MM.1S (cell line): ENCODE data around the gene DEAF1.

Experiments used
- DNase-seq: peaks from one replicate; pipeline ENCODE4 v3.0.0-alpha.2; 2015
- H2AFZ ChIP-seq: fragments of 300-600 bp; sonication (generic); 2 replicates; pipeline ENCODE4 v1.6.0; 2016; ENCODE audit warnings: antibody characterized with exemption, low read length
- H3F3A ChIP-seq: fragments of 300-600 bp; sonication (generic); 2 replicates; pipeline ENCODE4 v1.6.1; 2016; ENCODE audit warnings: mild to moderate bottlenecking, antibody characterized with exemption, low read length, moderate library complexity, mixed read lengths; ENCODE audit not compliant: insufficient read depth
- H3K27ac ChIP-seq: fragments of 300-600 bp; sonication (generic); 2 replicates; pipeline ENCODE4 v1.5.1; 2016; ENCODE audit warnings: mild to moderate bottlenecking, low read length
- H3K27me3 ChIP-seq: fragments of 300-600 bp; sonication (generic); replicated peaks from 2 replicates; pipeline ENCODE4 v1.6.0; 2016; ENCODE audit warnings: low read length; ENCODE audit not compliant: insufficient read depth
- H3K36me3 ChIP-seq: fragments of 300-600 bp; sonication (generic); replicated peaks from 2 replicates; pipeline ENCODE4 v1.6.1; 2016; ENCODE audit warnings: mild to moderate bottlenecking, low read length, mixed read lengths; ENCODE audit not compliant: insufficient read depth
- H3K4me1 ChIP-seq: fragments of 300-600 bp; sonication (generic); 2 replicates; pipeline ENCODE4 v1.6.1; 2016; ENCODE audit warnings: low read length, mixed read lengths
- H3K4me2 ChIP-seq: fragments of 300-600 bp; sonication (generic); 2 replicates; pipeline ENCODE4 v1.6.0; 2016; ENCODE audit warnings: low read depth, low read length
- H3K4me3 ChIP-seq: fragments of 300-600 bp; sonication (generic); 2 replicates; pipeline ENCODE4 v1.5.1; 2016; ENCODE audit warnings: low read length, mixed read lengths
- H3K79me2 ChIP-seq: fragments of 300-600 bp; sonication (generic); 2 replicates; pipeline ENCODE4 v1.6.1; 2016; ENCODE audit warnings: mixed run types, low read length, mixed read lengths
- H3K9ac ChIP-seq: fragments of 300-600 bp; sonication (generic); 2 replicates; pipeline ENCODE4 v1.6.1; 2016; ENCODE audit warnings: low read length, mixed read lengths
- H3K9me2 ChIP-seq: fragments of 300-600 bp; sonication (generic); replicated peaks from 2 replicates; pipeline ENCODE4 v1.6.1; 2016; ENCODE audit warnings: mild to moderate bottlenecking, low read length, mixed read lengths; ENCODE audit not compliant: insufficient read depth
- H3K9me3 ChIP-seq: fragments of 300-600 bp; sonication (generic); replicated peaks from 2 replicates; pipeline ENCODE4 v1.6.1; 2016; ENCODE audit warnings: mild to moderate bottlenecking, low read length, mixed read lengths; ENCODE audit not compliant: insufficient read depth
- H4K20me1 ChIP-seq: fragments of 300-600 bp; sonication (generic); 2 replicates; pipeline ENCODE4 v1.6.1; 2016; ENCODE audit warnings: mild to moderate bottlenecking, low read length, moderate library complexity, mixed read lengths; ENCODE audit not compliant: insufficient read depth
- EZH2 ChIP-seq: fragments of 300-600 bp; sonication (generic); optimal IDR thresholded peaks from 2 replicates; pipeline ENCODE3; 2017; ENCODE audit warnings: low read depth, mild to moderate bottlenecking, antibody characterized with exemption, low read length, mixed read lengths
- EZH2phosphoT487 ChIP-seq: fragments of 300-600 bp; sonication (generic); IDR thresholded peaks from 2 replicates; pipeline ENCODE4 v1.6.1; 2018; ENCODE audit warnings: antibody characterized with exemption, low read length
- TF ChIP-seq, protein P1 (sequence below): fragments of 300-600 bp; sonication (generic); IDR thresholded peaks from 2 replicates; pipeline ENCODE4 v1.5.1; 2016; ENCODE audit warnings: antibody characterized with exemption, low read length, mixed read lengths

DEAF1 gene

DNA sequence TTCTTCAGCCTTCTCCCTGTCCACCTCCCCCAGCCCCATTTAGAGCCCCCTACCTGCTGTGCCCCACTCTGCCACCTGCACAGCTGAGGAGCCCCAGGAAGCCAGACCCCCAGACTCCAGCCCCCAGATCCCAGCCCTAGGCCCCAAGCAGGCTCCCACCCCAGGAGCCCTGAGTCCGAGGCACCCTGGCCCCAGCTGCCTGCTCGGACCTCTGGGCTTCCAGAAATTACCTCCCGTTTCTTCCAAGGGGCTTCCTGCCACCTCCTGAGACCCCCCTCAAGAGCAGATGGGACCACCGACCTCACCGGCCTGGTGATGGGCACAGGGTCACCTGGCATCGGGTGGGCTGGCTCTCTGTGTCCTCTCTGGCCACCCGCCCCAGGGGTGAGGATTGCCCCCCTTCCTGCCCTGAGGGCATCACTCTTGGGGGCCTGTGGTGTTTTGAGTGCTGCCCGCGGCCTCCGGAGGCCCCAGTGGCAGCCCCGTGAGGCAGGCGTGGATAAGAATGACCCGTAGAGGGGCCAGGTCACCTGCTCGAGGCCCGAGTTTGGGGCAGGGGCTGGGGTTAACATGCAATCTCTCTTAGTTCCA, 34.0 kb upstream of the DEAF1 start:
- Histone ChIP-seq H3K27me3 (peaks cover 12% of the 10 kb centered on the region), H3K9ac (no peak overlapping the region), H3K79me2 (no peaks in the 10 kb centered on the region), H3K9me3 (no peaks in the 10 kb centered on the region), H3K9me2 (no peaks in the 10 kb centered on the region), H3K36me3 (no peaks in the 10 kb centered on the region), H3K4me2 (no peak overlapping the region), H3F3A (peaks cover 16% of the 10 kb centered on the region; the same call in 1 of the 2 replicates), H4K20me1 (no peaks in the 10 kb centered on the region), H3K4me1 (peaks cover 5% of the 10 kb centered on the region; the same call in 1 of the 2 replicates), H3K4me3 (no peak overlapping the region), H3K27ac (no peak overlapping the region), H2AFZ (no peak overlapping the region)
- no peak for DNase-seq
- TF ChIP-seq EZH2phosphoT487 (no peak), EZH2 (no peak)
- TF ChIP-seq, protein P1, sequence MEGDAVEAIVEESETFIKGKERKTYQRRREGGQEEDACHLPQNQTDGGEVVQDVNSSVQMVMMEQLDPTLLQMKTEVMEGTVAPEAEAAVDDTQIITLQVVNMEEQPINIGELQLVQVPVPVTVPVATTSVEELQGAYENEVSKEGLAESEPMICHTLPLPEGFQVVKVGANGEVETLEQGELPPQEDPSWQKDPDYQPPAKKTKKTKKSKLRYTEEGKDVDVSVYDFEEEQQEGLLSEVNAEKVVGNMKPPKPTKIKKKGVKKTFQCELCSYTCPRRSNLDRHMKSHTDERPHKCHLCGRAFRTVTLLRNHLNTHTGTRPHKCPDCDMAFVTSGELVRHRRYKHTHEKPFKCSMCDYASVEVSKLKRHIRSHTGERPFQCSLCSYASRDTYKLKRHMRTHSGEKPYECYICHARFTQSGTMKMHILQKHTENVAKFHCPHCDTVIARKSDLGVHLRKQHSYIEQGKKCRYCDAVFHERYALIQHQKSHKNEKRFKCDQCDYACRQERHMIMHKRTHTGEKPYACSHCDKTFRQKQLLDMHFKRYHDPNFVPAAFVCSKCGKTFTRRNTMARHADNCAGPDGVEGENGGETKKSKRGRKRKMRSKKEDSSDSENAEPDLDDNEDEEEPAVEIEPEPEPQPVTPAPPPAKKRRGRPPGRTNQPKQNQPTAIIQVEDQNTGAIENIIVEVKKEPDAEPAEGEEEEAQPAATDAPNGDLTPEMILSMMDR: no peak

DNA sequence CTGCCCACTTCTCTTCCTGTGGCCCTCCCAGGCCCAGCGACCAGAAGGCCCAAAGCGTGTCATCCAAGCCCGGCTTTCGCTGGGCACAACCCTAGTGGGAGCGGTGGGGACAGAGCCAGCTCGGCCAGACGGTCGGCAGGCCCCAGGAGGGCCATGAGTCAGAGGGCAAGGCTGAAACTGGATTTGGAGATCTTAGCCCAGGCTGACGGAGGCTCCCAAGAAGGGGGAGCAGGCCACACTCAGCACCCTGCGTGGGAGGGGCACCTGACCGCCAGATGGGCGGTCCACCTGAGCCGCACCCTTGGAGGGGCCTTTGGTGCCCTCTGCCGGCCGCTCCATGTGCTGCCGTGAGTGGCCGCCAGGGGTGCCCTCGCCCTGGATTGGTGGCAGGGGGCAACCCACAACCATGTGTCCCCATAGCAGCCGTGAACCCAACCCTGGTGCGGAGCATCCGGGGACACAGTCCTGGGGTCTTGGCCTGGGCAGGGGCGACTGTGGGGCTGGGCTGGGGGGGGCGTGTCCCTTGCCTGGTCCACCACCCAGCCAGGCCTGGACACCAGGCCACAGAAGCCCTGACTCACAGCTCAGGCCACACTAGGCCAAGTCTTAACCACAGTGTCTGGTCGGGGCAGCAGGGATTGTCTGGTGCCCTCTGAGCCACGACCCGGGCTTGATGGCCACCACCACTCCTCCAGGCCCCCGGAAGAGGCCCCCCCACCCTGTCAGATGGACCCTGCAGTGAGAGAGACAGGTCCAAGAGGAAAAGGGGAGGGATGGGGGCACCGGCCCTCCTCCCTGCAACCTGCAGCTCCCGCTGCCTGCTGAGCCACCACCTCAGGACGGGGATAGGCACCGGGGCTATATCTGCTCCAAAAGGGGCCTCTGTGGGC, 33.1 kb upstream of the DEAF1 start:
- no peak overlapping the region for H3K4me3 ChIP-seq
- peaks cover 5% of the 10 kb centered on the region; the same call in 1 of the 2 replicates for H3K4me1 ChIP-seq
- H4K20me1 ChIP-seq: no peaks in the 10 kb centered on the region
- no peaks in the 10 kb centered on the region for H3K36me3 ChIP-seq
- H3K4me2 ChIP-seq: peak overlapping the region; percentile 10; the same call in 1 of the 2 replicates
- H3K9me3 ChIP-seq: no peaks in the 10 kb centered on the region
- TF ChIP-seq, protein P1: peak; percentile 100
- no peak for TF ChIP-seq EZH2
- peaks cover 16% of the 10 kb centered on the region; the same call in 1 of the 2 replicates for H3F3A ChIP-seq
- H2AFZ ChIP-seq: no peak overlapping the region
- H3K79me2 ChIP-seq: no peaks in the 10 kb centered on the region
- no peak overlapping the region for H3K9ac ChIP-seq
- peak; percentile 74 for DNase-seq
- H3K9me2 ChIP-seq: no peaks in the 10 kb centered on the region
- no peak overlapping the region for H3K27ac ChIP-seq
- H3K27me3 ChIP-seq: peaks cover 3% of the 10 kb centered on the region; the same call in 1 of the 2 replicates

DNA sequence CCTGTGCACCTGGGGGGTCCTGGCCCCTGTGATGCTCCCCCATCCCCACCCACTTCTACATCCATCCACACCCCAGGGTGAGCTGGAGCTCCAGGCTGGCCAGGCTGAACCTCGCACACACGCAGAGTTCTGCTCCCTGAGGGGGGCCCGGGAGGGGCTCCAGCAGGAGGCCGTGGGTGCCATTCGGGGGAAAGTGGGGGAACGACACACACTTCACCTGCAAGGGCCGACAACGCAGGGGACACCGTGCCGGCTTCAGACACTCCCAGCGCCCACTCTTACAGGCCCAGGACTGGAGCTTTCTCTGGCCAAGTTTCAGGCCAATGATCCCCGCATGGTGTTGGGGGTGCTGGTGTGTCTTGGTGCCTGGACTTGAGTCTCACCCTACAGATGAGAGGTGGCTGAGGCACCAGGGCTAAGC, 32.3 kb upstream of the DEAF1 start:
- H3K27me3 ChIP-seq: no peaks in the 10 kb centered on the region
- no peak overlapping the region for H3K27ac ChIP-seq
- TF ChIP-seq EZH2: no peak
- TF ChIP-seq, protein P1: no peak
- TF ChIP-seq EZH2phosphoT487: no peak
- no peaks in the 10 kb centered on the region for H3K79me2 ChIP-seq
- no peak for DNase-seq
- no peaks in the 10 kb centered on the region for H3K36me3 ChIP-seq
- H3K4me3 ChIP-seq: no peak overlapping the region
- H3K9ac ChIP-seq: no peak overlapping the region
- no peaks in the 10 kb centered on the region for H4K20me1 ChIP-seq
- H3K9me3 ChIP-seq: no peaks in the 10 kb centered on the region
- no peak overlapping the region; the same call in 1 of the 2 replicates for H3K4me2 ChIP-seq
- H2AFZ ChIP-seq: no peak overlapping the region
- peaks cover 16% of the 10 kb centered on the region; the same call in 1 of the 2 replicates for H3F3A ChIP-seq
- H3K9me2 ChIP-seq: no peaks in the 10 kb centered on the region
- H3K4me1 ChIP-seq: peaks cover 7% of the 10 kb centered on the region
